ENCODE results near the gene PSMA5.
A peak's percentile ranks its signal among the peaks of the same experiment; 100 is the strongest.
"Not testable (repeated sequence)": the region's sequence is repeated elsewhere in the genome, so short reads cannot be mapped to it uniquely, and the experiment has no call there.

Gene PSMA5

DNA sequence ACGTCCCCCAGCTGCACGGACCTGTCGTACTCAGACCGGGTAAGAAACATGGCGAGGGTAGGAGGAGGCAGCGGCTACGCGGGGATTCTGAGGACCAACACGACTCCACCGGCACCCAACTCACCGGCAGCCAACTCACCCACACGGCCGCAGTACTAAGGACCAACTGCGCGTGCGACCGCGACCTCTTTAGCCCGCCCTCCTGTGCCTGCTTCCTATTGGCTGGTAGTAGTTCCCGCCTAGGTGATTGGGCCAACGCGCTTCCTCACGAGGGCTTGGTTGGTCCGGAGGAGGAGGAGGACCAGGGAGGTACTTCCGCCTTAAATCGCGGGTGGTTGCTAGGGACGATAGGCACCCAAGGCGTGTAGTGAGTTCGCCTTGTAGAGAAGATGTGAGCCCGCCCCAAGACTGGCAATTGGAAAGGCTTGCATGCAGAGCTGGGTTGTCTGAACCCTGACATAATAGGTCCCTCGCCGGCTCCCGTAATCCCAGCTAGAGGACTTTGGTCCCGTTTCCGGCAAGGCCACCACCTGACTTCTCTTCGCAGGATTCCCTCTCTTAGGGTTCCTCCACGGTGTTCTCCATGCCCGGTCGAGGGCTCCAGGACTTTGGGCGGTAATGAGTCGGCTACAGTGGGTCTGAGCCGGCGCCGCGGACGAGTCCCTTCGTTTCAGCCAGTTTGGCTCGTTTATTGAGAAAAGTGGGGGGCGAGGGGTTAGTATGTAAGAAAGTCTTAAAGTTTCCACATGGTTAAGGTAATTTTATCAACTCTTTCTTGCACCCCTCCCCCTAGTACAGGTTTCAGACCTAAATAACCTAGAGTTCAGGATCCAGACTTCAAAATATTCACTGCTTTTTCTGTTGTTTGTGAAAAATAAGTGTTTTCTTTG, at the start of gene PSMA5:
PSMA5 (minus strand) TSS at position 168 of the 890 bp plus-strand sequence; CDS start at position 50, 118 bp downstream.
- peak; percentile 97 for DNase-seq (ENCODE audit: low read depth, low spot score)

DNA sequence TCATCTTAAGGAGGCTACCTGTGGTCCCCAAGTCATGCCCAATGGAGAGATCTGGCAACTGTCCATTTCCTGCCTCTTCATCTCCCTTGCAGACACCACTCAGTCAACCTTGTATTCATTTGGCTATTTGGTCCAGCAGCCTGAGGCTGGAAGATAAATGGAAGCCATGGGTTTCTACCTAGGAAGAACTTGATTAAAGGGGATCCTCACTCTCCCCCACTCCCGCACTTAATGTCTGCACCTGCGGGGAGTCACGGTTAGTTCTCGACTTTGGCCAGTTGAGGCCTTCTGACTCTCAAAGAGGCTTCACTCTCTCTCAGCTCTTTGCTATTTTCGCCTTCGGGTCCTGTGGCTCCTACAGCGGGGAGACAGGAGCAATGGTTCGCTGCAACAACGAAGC, 49.0 kb upstream of the PSMA5 start:
- no peak for DNase-seq (ENCODE audit: low read depth, low spot score)

DNA sequence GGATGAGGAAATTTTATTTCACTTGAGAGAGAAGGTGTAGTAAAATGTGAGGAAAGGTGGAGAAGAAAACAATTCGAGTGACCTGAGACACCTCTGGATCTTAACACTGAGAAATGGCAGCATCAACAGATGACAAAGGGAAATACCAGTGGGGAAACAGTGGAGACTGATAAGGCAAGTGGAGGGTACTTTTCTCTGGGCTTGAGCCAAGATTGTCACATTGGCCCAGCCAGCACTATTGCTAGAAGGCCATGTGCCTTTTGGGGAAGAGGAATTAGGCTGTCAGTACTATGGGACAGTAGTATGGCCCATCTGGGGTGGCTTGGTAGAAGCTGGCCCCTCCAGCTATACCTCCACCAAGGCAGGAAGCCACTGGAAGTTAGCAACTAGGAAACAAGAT, 48.4 kb upstream of the PSMA5 start:
- DNase-seq (ENCODE audit: low read depth, low spot score), result no peak

DNA sequence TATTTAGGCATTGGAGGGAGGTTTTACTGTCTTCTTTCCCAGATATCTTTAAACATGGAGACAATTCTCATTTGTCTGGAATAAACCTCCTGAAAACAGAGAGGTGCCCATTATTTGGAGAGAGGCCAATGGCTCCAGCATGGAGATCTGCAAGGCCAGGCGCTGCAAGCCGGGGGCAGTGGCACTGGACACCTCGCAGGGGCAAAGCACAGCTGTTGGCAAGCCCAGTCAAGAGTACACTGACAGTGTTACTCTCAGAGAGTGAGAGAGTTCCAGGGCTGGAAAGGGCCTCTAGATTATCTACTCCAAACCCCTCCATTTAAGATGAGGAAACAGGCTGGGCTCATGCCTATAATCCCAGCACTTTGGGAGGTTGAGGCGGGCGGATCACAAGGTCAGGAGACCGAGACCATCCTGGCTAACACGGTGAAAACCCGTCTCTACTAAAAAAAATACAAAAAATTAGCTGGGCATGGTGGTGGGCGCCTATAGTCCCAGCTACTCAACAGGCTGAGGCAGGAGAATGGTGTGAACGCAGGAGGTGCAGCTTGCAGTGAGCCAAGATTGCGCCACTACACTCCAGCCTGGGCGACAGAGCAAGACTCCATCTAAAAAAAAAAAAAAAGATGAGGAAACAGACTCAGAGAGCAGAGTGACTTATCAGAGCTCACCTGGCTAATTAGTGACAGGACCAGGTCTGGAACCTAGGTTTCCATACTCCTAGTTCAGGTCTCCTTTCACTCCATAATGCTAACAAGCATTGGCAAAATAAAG, 47.2 kb upstream of the PSMA5 start:
- not testable (repeated sequence) for DNase-seq (ENCODE audit: low read depth, low spot score)

DNA sequence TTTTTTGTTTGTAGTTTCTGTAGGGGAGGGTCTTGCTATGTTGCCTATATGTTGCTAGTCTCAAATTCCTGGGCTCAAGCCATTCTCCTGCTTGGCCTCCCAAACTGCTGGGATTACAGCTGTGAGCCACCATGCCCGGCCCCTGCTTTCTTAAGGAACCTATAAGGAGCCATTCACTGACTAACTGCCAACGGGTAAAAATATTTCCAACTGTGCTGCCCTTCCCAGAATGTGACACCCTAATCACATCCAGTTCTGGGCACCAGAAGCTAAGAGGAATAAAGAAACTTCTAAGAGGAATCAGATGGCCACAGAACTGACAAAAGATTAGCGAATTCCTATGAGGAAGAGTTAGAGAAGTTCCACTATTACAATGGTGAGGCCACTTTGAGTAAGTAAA, 46.5 kb upstream of the PSMA5 start:
- DNase-seq (ENCODE audit: low read depth, low spot score), result no peak

DNA sequence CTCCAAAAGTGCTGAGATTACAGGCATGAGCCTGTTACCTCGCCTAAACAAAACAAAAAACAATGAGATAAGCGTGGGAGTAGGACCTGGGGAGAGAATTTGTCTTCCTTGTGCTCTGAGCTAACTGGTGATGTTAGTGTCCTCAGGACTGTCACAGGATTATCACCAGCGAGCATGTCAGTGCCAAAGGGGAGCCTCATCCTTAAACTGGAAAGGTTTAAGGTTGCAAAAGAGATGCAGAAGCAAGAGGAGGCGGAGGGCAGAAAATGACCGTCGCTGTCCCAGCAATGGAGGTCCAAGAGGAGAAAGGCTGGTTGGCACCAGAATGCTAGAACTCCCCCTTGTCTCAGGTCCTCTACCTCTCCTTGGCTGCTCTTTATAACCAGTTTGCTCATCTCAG, 44.0 kb upstream of the PSMA5 start:
- DNase-seq (ENCODE audit: low read depth, low spot score), result no peak

GRCh38 chr1:109468903-109469302, 42.7 kb upstream of the PSMA5 start:
- no peak for DNase-seq (ENCODE audit: low read depth, low spot score)

GRCh38 chr1:109468061-109468460, 41.8 kb upstream of the PSMA5 start:
- no peak for DNase-seq (ENCODE audit: low read depth, low spot score)

DNA sequence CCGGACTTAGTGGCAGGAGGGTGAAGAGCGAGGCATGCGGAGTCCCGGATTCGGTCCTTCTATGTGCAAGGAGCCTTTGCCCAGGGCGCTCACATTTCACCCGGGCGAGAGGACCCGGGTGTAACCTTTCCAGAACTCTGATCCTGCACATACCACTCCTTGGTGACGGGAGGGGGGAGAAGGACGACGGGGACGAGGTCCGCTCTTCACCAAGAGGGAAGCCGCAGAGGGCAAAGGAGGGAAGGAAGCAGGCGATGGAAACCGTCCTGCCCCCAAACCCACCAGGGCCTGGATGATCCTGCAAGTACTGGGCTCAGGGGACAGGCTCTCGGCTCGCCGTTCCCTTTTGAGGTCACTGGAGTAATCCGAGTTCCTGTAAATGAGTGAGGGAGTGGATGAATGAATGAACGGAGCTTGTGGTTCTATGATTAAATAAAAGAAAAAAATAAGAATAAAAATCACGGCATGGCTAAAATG, 41.1 kb upstream of the PSMA5 start:
- no peak for DNase-seq (ENCODE audit: low read depth, low spot score)

GRCh38 chr1:109466452-109467300, 40.4 kb upstream of the PSMA5 start, which contains the start of gene SYPL2:
Gene SYPL2 (plus strand): TSS chr1:109466546. CDS start chr1:109466844, 298 bp downstream.
- DNase-seq (ENCODE audit: low read depth, low spot score), result no peak

DNA sequence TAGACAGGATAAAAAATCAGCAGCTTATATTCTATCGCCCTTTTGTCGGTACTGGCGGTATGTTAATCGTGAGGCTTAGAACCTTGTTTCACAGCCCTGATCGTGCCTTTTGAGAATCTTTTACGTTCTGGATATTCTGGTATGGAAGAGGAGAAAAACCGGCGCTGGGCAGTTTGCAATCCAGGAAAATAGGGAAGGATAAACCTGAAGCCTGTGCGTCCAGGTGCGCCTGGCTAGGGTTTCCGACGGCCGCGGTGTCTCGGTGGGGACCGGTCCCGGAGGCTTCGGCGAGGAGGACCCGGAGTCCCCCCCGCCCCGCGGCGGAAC, 39.8 kb upstream of the PSMA5 start:
- DNase-seq (ENCODE audit: low read depth, low spot score), result no peak

DNA sequence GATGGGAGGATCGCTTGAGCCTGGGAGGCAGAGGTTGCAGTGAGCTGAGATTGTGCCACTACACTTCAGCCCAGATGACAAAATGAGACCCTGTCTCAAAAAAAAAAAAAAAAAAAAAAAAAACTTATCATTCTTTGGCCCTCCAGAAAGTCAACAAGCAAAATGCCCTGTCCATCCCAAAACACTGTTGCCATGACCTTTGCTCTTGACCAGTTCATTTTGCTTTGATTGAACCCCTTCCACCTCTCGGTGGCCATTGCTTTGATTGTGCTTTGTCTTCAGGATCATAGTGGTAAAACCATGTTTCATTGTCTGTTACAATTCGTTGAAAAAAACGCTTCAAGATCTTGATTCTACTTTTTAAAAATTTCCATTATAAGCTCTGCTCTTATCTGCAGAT, 31.6 kb upstream of the PSMA5 start:
- DNase-seq (ENCODE audit: low read depth, low spot score), result no peak

GRCh38 chr1:109454497-109455133, 28.4 kb upstream of the PSMA5 start:
- no peak for DNase-seq (ENCODE audit: low read depth, low spot score)

- DNase-seq (ENCODE audit: low read depth, low spot score), result no peak
Observed at GRCh38 chr1:109447524-109447923, 21.3 kb upstream of the PSMA5 start.

- not testable (repeated sequence) for DNase-seq (ENCODE audit: low read depth, low spot score)
Observed at GRCh38 chr1:109445949-109446695, 19.9 kb upstream of the PSMA5 start.

DNA sequence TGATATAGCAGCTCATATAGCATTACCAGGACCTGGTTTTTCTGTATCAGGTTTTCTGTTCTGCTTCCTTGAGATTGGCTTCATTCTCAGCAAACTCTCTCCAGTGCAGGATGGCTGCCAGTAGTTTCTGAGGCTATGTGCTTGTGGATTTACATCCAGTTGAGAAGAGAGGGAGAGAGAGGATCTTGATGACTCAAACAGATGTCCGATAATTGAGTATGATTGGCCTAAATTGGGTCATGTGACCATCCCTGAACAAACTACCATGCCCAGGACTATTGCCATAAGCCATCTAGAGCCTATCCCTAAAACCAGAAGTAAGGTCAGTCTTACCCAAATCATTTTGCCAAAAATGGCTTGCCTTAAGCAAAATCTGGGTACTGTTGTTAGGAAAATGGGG, 18.1 kb upstream of the PSMA5 start:
- no peak for DNase-seq (ENCODE audit: low read depth, low spot score)

GRCh38 chr1:109443476-109443875, 17.2 kb upstream of the PSMA5 start:
- no peak for DNase-seq (ENCODE audit: low read depth, low spot score)

- no peak for DNase-seq (ENCODE audit: low read depth, low spot score)
Observed at GRCh38 chr1:109441069-109441468, 14.8 kb upstream of the PSMA5 start.

DNA sequence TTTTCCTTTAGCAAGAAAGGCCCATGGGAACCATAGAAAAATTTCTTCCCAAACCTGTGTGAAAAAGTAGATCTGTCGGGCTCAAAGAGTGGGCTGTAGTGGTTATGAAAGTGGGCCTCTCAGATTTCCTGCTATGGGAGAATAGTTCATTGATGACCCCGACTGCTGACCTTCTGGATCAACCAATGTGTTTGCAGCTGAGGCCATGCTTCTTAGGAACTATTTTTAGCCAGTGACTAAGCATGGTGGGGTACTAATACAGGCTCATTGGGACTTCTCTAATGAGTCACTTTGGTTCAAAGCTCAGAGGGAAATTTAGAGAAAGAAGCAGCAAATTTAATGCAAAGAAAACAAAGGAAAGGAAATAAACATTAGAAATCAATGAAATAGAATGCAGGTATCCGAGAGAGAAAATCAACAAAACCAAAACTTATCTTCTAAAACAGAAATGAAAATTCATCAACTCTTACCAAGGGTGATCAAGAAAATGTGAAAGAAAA, 12.6 kb upstream of the PSMA5 start:
- peak; percentile 75 for DNase-seq (ENCODE audit: low read depth, low spot score)

GRCh38 chr1:109434484-109434883, 8.2 kb upstream of the PSMA5 start:
- no peak for DNase-seq (ENCODE audit: low read depth, low spot score)
